Measurements from ENCODE around the gene PTPRD.

DNA sequence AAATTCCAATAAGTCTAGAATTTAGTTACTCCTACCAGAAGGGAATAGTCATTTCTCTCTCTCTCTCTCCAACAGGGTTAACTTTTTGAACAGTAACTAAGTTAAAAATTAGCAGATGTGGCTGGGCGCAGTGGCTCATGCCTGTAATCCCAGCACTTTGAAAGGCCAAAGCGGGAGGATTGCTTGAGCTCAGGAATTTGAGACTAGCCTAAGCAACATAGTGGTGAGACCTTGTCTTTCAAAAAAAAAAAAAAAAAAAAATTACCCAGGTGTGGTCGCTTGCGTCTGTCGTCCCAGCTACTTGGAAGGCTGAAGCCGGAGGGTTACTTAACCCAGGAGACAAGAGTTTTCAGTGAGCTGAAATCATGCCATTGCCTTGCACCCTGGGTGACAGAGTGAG is 639.7 kb downstream of the PTPRD start:
- TF ChIP-seq, protein P1, sequence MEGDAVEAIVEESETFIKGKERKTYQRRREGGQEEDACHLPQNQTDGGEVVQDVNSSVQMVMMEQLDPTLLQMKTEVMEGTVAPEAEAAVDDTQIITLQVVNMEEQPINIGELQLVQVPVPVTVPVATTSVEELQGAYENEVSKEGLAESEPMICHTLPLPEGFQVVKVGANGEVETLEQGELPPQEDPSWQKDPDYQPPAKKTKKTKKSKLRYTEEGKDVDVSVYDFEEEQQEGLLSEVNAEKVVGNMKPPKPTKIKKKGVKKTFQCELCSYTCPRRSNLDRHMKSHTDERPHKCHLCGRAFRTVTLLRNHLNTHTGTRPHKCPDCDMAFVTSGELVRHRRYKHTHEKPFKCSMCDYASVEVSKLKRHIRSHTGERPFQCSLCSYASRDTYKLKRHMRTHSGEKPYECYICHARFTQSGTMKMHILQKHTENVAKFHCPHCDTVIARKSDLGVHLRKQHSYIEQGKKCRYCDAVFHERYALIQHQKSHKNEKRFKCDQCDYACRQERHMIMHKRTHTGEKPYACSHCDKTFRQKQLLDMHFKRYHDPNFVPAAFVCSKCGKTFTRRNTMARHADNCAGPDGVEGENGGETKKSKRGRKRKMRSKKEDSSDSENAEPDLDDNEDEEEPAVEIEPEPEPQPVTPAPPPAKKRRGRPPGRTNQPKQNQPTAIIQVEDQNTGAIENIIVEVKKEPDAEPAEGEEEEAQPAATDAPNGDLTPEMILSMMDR (conservative IDR thresholded peaks at IDR 0.05; ENCODE audit: low read length), result no peak
- TF ChIP-seq EZH2phosphoT487 (IDR thresholded peaks at IDR 0.05; ENCODE audit: borderline replicate concordance, low read depth, low read length), result no peak

Measured in OCI-LY7 (cell line).